ENCODE measurements around the gene GTPBP2.
A peak's percentile ranks its signal among the peaks of the same experiment; 100 is the strongest.

Gene GTPBP2, protein sequence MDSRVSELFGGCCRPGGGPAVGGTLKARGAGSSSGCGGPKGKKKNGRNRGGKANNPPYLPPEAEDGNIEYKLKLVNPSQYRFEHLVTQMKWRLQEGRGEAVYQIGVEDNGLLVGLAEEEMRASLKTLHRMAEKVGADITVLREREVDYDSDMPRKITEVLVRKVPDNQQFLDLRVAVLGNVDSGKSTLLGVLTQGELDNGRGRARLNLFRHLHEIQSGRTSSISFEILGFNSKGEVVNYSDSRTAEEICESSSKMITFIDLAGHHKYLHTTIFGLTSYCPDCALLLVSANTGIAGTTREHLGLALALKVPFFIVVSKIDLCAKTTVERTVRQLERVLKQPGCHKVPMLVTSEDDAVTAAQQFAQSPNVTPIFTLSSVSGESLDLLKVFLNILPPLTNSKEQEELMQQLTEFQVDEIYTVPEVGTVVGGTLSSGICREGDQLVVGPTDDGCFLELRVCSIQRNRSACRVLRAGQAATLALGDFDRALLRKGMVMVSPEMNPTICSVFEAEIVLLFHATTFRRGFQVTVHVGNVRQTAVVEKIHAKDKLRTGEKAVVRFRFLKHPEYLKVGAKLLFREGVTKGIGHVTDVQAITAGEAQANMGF

DNA sequence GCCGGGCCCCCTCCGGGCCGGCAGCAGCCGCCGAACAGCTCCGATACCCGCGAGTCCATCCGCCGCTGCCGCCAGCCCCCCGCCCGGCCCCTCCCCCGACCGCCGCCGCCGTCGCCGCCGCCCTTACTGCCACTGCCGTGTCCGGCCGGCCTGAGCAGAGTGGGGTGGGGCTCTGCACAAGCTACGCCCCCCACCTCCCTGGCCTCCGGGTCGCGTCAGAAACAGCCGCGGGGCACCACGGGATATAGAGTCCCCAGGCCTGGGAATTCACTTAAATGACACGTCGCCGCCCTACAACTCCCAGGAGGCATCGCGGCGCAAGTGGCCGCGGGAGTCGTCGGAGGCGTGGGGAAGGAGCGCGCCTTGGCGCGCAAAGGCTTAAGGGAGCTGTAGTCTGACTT is at the start of gene GTPBP2:
Gene GTPBP2 (minus strand): TSS at position 161 of the 401 bp plus-strand sequence. CDS start 102 bp downstream, at position 59.
- peaks cover 50% of the 10 kb centered on the region for H3K4me1 Mint-ChIP-seq
- H3K27ac Mint-ChIP-seq, result peak within 1 kb of the TSS; percentile 94
- ATAC-seq, result peak; percentile 96
- H3K27me3 Mint-ChIP-seq, result no peaks in the 10 kb centered on the region
- H3K9me3 Mint-ChIP-seq, result no peaks in the 10 kb centered on the region
- peak within 1 kb of the TSS; percentile 100 for H3K4me3 Mint-ChIP-seq
- peaks cover 26% of the 10 kb centered on the region for H3K36me3 Mint-ChIP-seq

DNA sequence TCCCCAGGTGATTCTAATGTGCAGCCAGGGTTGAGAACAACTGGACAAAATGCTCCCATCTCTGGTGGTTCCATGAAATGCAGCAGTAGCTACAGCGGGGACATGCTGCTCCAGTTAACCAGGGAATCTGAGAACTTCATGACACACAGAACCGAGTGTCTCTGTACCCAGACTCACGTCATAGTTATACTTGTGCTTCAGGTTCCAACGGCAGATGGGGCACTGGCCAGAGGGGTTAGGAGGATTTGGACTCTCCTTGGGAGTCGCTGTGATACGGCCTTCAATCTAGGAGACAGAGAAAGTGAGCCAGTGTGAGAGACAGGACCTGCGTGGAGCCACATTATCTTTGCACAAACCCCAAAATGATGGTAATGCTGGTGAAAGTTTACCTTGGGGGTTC is 49.3 kb upstream of the GTPBP2 start:
- Mint-ChIP-seq H3K27me3 (no peaks in the 10 kb centered on the region), H3K4me1 (peaks cover 15% of the 10 kb centered on the region), H3K36me3 (peaks cover 50% of the 10 kb centered on the region), H3K9me3 (no peaks in the 10 kb centered on the region), H3K4me3 (no peak overlapping the region), H3K27ac (no peak overlapping the region)
- no peak for ATAC-seq

DNA sequence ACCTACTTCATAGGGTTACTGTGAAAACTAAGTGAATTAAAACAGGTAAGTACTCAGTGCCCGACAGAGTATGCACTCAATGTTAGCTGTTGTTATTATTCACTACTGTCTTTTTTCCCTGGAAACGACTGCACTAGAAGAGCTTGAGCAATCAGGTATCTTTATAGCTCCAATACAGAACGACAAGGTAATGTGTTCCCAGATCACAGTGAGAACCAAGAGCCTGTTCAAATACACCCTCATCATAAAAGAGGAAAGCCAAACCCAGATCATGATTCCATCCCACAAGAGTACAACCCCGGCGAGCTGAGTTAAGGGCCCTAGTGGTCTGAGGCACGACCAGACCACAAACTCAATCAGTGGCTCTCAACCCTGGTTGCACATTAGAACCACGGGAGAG is 48.7 kb upstream of the GTPBP2 start:
- Mint-ChIP-seq H3K36me3 (peaks cover 56% of the 10 kb centered on the region), H3K4me1 (peaks cover 10% of the 10 kb centered on the region), H3K9me3 (no peaks in the 10 kb centered on the region), H3K27me3 (no peaks in the 10 kb centered on the region), H3K27ac (no peak overlapping the region), H3K4me3 (no peak overlapping the region)
- no peak for ATAC-seq

DNA sequence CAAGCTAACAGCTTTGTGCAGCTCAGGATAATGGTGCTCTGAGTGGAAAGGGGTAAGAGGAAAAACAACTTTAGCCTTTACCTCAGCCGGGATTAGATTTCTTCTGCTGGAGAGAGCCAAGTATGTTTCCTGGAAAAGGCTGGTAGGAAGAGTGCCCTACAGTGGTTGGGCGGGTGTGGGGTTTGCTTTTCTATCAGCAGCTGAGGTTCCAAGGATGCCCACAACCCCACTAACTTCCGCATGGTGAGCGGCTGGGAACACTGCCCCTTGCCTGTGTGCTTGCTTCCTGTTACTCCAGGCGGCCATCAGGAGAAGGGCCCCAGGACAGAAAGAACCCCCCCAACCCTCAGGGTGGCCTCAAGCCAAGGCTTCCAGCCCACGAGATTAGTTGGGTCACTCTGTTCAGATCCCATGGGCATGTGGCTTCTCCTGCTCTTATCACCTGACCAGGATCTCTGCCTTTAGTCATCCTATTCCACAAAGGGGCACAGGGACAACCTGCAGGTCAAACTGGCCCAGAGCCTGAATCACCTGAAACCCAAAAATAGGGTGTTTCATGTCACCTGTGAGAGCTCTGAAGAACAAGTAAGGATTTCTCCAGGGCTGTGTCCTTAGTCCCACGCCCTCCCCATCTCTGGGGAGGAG is 48.0 kb upstream of the GTPBP2 start:
- no peak overlapping the region for H3K4me3 Mint-ChIP-seq
- no peaks in the 10 kb centered on the region for H3K9me3 Mint-ChIP-seq
- no peak overlapping the region for H3K27ac Mint-ChIP-seq
- no peak for ATAC-seq
- peaks cover 5% of the 10 kb centered on the region for H3K4me1 Mint-ChIP-seq
- H3K27me3 Mint-ChIP-seq, result no peaks in the 10 kb centered on the region
- H3K36me3 Mint-ChIP-seq, result peaks cover 60% of the 10 kb centered on the region

DNA sequence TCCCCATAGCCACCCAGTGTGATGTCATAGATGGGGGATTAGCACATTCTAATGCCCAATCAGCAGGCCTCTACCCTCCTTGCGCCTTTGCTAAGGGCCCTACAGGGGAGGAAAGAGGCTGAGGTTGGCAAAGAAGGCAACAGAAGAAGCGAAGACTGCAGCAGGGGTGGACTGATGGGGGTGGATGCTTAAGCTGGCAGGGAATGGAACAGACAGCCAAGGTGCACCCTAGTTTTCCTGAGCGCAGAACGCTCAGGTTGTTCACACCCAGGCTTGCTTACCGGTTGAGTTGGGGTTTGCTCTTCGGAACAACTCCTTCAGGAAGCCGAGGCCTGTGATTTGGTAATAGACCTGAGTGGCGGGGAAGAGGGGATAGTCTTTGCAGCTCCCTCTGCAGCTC is 45.9 kb upstream of the GTPBP2 start:
- Mint-ChIP-seq H3K27ac (no peak overlapping the region), H3K36me3 (peaks cover 64% of the 10 kb centered on the region), H3K4me3 (no peak overlapping the region), H3K9me3 (no peaks in the 10 kb centered on the region), H3K27me3 (no peaks in the 10 kb centered on the region), H3K4me1 (peaks cover 4% of the 10 kb centered on the region)
- no peak for ATAC-seq

DNA sequence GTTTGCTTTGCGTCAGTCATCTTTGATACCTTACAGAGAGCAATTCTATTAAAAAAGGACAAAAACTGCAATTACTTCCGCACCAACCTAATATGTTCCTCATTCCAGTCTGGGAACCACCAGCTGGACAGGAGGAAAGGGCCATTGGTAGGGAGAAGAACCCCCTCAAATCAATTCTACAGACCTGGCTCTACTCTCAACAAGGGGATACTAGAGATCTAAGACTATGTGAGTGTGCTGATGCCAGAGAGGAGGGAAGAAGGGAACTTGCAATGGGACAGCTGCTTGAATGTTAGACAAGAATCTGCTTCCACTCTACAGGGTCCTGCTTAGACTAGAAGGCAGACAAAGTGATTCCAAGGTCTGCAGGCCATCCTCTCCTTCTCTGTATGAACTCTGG is 45.2 kb upstream of the GTPBP2 start:
- peaks cover 59% of the 10 kb centered on the region for H3K36me3 Mint-ChIP-seq
- no peaks in the 10 kb centered on the region for H3K27me3 Mint-ChIP-seq
- no peak for ATAC-seq
- H3K27ac Mint-ChIP-seq, result no peak overlapping the region
- H3K4me1 Mint-ChIP-seq, result peaks cover 6% of the 10 kb centered on the region
- no peaks in the 10 kb centered on the region for H3K9me3 Mint-ChIP-seq
- H3K4me3 Mint-ChIP-seq, result no peak overlapping the region

DNA sequence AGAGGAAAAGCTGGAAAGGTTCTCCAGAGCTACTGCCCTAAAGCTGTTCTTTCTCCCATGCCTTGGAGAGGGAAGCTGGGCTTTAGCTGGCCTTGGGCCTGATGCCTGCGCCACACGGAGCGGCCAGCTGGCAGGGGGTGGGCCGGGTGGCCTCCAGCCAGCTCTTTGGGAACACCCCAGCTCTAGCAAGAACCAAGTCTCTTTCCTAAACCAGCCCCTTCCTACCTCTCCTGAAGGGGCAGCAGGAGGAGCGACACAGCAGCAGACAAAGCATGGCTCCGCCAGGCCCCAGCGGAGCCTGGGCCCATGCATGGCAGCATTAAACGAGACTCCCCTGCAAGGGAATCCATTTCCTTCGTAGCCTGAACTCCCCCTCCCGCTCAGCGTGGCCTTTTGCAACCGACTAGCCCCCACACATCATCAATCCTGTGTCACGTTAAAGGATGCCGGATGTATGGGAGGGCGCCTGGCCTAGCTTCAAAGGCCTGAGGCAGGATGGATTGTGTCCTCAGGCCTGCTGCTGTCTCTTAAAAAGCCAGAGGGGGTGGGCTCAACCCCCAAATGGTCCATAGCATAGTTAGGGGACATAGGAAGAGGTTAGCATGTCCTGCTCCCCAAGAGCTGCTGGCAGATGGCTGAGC is 44.5 kb upstream of the GTPBP2 start:
- no peak overlapping the region for H3K4me3 Mint-ChIP-seq
- H3K27ac Mint-ChIP-seq, result no peak overlapping the region
- H3K9me3 Mint-ChIP-seq, result no peaks in the 10 kb centered on the region
- no peaks in the 10 kb centered on the region for H3K27me3 Mint-ChIP-seq
- peaks cover 6% of the 10 kb centered on the region for H3K4me1 Mint-ChIP-seq
- H3K36me3 Mint-ChIP-seq, result peaks cover 58% of the 10 kb centered on the region
- no peak for ATAC-seq

DNA sequence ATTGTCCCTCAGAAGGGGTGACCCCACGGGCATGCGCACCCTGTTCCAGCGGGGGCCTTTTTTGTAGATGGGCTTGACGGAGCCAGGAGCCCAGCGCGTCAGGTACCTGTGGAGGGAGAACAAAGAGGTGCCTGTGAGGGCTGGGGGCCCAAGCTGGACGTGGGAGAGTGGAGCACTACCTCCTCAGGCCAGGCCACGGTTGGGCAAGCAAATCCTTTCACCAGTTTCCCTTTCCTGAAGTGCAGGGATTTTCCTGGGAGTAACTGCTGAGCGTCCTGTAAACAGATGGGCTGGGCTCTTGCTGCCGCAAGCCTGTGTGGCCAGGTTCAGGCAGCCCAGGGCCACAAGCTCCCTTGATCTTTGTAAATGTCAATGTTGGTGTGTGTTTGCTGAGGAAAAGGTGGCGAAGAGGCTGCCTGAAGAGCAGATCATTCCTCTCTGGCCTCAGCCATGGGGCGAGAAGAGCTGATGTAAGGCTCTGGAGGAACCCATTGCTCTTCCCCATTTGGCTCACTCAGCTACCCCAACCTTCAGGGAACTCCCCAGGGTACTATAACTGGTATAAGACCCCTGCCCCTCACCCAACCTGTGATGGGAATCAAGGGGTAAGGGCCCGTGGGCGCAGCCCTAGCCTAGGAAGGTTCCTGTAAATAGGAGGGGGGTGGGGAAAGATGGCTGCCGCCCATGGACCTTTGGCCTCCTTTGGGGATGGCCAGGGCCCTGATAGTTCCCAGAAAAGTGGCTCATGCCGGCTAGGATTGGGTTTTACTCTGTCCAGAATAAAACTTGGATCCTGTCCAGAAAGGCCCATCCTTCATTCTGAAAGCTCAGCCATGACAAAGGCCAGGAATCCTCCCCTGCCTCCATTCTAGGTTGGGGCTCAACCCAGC is 43.0 kb upstream of the GTPBP2 start:
- Mint-ChIP-seq H3K9me3 (no peaks in the 10 kb centered on the region), H3K27me3 (no peaks in the 10 kb centered on the region), H3K4me1 (peaks cover 22% of the 10 kb centered on the region), H3K27ac (peak overlapping the region; percentile 50), H3K36me3 (peaks cover 49% of the 10 kb centered on the region), H3K4me3 (no peak overlapping the region)
- no peak for ATAC-seq

DNA sequence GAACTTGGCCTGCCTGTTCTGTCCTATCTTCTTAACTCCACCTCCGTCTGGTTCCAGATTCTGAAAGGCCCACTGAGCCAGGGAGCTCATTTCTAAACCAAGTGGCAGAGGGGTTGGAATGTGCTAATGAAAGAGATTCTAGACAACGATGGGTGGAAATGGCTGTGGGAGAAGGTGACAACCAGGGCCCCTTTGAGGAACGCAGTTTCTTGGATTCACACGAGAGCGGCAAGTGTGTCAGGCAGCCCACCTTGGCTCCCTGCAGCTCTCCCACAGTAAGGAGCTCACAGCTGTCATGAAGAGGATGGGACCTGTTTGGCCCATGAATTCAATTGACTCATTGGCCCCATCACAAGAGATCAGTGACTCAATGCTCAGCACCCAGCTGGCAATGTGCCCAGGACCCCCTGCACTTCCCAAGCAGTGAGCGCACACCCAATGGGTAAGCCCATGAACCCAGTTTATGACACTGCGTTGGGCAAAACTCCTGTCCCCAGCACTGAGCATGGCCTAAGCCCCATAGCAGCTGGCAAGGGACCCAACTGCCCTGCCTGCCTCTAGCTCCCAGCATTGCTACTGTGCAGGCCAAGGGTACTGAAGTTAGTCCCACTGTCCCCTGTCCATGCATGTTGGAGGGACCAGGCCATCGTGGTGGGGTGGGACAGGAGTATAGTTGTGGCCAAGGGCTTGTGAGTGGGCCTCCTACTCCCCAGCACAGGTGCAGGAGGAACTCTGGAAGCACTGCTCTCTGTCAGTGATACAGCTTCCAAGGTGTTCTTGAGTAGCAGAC is 42.1 kb upstream of the GTPBP2 start:
- Mint-ChIP-seq H3K27ac (peak overlapping the region; percentile 50), H3K36me3 (peaks cover 49% of the 10 kb centered on the region), H3K4me3 (no peak overlapping the region), H3K27me3 (no peaks in the 10 kb centered on the region), H3K4me1 (peaks cover 23% of the 10 kb centered on the region), H3K9me3 (no peaks in the 10 kb centered on the region)
- no peak for ATAC-seq

DNA sequence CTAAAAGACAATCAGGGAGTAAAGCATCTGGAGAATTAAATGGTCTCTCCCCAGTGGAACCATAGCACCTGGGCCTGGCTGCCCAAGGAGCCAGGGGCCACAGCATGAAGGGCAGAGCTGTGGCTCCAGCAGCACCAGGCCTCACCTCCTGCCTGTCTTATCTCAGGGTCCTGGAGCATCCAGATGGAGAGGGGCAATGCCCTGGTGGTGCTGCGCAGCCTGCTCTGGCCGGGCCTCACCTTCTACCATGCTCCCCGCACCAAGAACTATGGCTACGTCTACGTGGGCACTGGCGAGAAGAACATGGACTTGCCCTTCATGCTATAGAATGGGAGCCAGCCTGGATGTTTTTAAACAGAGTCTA is 41.5 kb upstream of the GTPBP2 start:
- H3K9me3 Mint-ChIP-seq, result no peaks in the 10 kb centered on the region
- H3K36me3 Mint-ChIP-seq, result peaks cover 49% of the 10 kb centered on the region
- no peak for ATAC-seq
- peaks cover 23% of the 10 kb centered on the region for H3K4me1 Mint-ChIP-seq
- no peak overlapping the region for H3K4me3 Mint-ChIP-seq
- peak overlapping the region; percentile 50 for H3K27ac Mint-ChIP-seq
- no peaks in the 10 kb centered on the region for H3K27me3 Mint-ChIP-seq

DNA sequence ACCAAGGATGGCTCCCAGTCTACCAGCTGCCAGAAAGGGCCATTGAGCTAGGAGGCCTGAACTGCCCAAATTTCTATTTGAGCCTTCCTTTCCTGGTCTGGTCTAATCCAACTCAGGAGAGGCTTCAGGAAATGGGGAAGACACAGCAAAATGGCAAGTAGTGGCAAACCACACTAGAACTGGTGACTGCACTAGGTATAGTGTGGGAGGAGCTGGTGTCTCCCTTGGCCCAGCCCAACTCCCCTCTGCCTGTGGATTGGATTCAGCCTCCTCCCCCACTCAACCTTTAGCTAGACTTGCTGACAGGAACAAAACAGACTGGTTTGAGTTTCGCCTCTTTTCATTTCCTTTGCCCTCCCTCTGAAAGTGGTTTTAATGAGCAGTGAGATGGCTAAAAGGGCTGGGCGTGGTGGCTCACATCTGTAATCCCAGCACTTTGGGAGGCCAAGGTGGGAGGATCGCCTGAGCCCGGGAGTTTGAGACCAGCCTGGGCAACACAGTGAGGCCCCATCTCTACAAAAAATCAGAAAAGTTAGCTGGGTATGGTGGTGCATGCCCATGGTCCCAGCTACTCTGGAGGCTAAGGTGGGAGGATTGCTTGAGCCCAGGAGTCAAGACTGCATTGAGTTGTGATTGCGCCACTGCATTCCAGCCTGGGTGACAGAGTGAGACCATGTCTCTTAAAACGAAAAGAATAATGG is 41.0 kb upstream of the GTPBP2 start:
- Mint-ChIP-seq H3K27me3 (no peaks in the 10 kb centered on the region), H3K4me1 (peaks cover 23% of the 10 kb centered on the region), H3K36me3 (peaks cover 45% of the 10 kb centered on the region), H3K9me3 (no peaks in the 10 kb centered on the region), H3K4me3 (no peak overlapping the region), H3K27ac (peak overlapping the region; percentile 50)
- peak; percentile 52 for ATAC-seq

DNA sequence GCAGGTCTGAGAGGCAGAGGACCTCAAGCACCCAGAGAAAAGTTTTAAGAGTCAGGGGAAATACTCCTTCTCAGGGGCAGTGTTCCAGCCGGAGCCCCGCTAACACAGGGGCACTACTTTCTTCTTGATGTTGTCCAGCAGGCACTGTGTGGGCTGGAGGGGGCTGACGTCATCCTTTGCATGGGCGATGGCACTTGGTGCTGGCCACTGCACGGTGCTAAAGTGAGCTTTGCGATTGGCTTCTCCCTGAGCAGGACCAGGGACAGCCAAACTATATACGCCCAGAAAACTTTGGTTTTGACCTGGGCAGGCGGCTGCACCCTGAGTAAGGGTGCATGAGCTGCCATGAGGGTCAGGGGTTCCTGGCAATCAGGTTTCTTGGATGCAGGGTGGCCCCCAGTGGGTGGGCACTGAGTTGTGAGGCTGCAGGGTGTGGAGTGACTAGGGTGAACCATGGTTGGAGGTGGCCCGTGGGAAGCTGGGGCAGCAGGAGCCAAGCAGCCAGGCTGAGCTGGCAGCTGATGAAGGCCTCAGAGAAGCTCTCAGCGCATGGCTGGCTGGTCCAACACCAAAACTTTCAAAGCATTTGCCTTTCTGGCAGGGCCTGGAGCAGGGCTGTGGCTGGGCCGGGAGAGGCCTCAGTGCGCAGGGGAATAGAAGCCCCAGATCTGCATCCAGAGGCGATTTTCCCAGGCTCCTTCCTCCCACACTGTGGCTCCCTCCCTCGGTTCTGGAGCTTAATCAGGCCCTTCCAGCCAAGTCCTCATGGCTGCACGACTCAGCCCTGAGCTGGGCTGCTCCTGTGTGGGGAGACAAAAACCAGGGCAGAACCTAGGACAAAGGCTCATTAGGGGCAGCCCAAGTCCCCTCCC is 40.2 kb upstream of the GTPBP2 start:
- peak overlapping the region; percentile 57 for H3K27ac Mint-ChIP-seq
- no peak for ATAC-seq
- peaks cover 38% of the 10 kb centered on the region for H3K36me3 Mint-ChIP-seq
- no peaks in the 10 kb centered on the region for H3K9me3 Mint-ChIP-seq
- no peak overlapping the region for H3K4me3 Mint-ChIP-seq
- H3K27me3 Mint-ChIP-seq, result no peaks in the 10 kb centered on the region
- peaks cover 23% of the 10 kb centered on the region for H3K4me1 Mint-ChIP-seq

Data from stimulated activated memory B cell treated with anti-CD40 and anti-IgM and Interleukin-4, amounts not matched to agents 10 μg/mL and 1 μg/mL and 100 μg/mL, for 72 hours (primary cell).